Neural crest cell (in vitro differentiated cells): Measurements from ENCODE around the gene PANK4. TPM values are rescaled to one million over a fixed set of nuclear protein-coding genes. Genes with fewer than 3 reads are reported as not detected.

ENCODE experiments used
- DNase-seq: peaks from one replicate; pipeline ENCODE4 v3.0.0; 2021; ENCODE audit warnings: low read depth, mixed read lengths, low spot score
- H3K27ac Mint-ChIP-seq: one replicate; pipeline ENCODE4 v1.8.0; 2021; ENCODE audit warnings: mild to moderate bottlenecking, mixed read lengths; ENCODE audit not compliant: unreplicated experiment
- H3K27me3 Mint-ChIP-seq: 2 replicates; pipeline ENCODE4 v1.8.0; 2021; ENCODE audit warnings: low read depth, mild to moderate bottlenecking, mixed read lengths
- H3K36me3 Mint-ChIP-seq: 2 replicates; pipeline ENCODE4 v1.8.0; 2021; ENCODE audit warnings: low read depth, mild to moderate bottlenecking, mixed read lengths
- H3K4me1 Mint-ChIP-seq: 2 replicates; pipeline ENCODE4 v1.8.0; 2021; ENCODE audit warnings: mixed read lengths
- H3K4me3 Mint-ChIP-seq: one replicate; pipeline ENCODE4 v1.8.0; 2021; ENCODE audit warnings: mild to moderate bottlenecking, mixed read lengths
- H3K9me3 Mint-ChIP-seq: 2 replicates; pipeline ENCODE4 v1.8.0; 2021; ENCODE audit warnings: mixed read lengths
- total RNA-seq: library from RNA; stranded (reverse); gene quantifications from 2 replicates; pipeline ENCODE4 v1.2.1, GENCODE V29; 2021
- TF ChIP-seq, protein P1 (sequence below): fragments of 200-600 bp; sonication (generic); conservative IDR thresholded peaks from 2 replicates; pipeline ENCODE4 v1.5.0; 2021; ENCODE audit warnings: antibody characterized with exemption, mild to moderate bottlenecking

Gene PANK4
- total RNA-seq, 1 donor from 2014 or later = 65.5 TPM

DNA sequence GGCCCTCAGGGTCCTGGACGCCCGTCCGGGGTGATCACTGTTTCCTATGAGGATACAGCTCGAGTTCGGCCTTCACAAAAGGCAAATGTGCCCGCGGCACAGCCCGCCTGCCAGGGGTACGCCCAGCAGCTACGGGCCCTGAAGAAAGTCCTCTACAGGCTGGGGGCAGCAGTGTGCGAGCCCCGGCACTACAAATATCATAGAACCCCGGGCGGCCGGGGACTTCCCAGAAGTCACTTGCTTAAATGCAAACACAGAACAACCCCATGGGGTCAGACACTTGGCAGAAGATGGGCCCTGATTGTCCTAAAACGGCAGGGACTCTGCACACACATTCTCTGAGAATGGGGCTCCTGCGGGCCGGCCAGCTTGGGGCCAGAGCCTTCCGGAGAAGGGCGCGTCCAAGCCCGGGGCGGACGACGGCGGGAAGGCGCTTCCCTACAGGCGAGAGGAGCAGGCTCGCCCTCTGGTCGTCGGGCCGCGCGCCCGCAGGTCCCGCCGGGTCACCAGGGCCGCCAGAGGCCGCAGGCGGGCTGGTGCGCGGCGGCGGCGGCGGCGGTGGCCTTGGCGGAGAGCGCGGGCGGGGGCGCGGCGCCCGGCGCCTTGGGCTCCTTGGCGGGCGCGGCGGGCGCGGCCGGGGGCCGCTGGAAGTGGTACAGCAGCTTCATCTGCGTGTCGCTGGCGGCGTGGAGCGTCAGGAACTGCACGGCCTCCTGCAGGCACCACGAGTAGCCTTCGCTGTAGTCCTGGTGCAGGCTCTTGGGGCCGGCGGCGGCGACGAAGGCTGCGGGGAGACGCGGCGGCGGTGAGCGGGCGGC lies 2.8 kb upstream of the PANK4 start:
- Mint-ChIP-seq H3K4me3 (peak overlapping the region; percentile 98), H3K4me1 (peaks cover 40% of the 10 kb centered on the region), H3K27me3 (peaks cover 58% of the 10 kb centered on the region), H3K9me3 (no peaks in the 10 kb centered on the region), H3K36me3 (no peaks in the 10 kb centered on the region), H3K27ac (no peak overlapping the region)
- TF ChIP-seq, protein P1, sequence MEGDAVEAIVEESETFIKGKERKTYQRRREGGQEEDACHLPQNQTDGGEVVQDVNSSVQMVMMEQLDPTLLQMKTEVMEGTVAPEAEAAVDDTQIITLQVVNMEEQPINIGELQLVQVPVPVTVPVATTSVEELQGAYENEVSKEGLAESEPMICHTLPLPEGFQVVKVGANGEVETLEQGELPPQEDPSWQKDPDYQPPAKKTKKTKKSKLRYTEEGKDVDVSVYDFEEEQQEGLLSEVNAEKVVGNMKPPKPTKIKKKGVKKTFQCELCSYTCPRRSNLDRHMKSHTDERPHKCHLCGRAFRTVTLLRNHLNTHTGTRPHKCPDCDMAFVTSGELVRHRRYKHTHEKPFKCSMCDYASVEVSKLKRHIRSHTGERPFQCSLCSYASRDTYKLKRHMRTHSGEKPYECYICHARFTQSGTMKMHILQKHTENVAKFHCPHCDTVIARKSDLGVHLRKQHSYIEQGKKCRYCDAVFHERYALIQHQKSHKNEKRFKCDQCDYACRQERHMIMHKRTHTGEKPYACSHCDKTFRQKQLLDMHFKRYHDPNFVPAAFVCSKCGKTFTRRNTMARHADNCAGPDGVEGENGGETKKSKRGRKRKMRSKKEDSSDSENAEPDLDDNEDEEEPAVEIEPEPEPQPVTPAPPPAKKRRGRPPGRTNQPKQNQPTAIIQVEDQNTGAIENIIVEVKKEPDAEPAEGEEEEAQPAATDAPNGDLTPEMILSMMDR = no peak
- DNase-seq = peak; percentile 31

GRCh38 chr1:2528611-2528965 lies 2.2 kb upstream of the PANK4 start:
- peak overlapping the region; percentile 98 for H3K4me3 Mint-ChIP-seq
- DNase-seq = no peak
- peaks cover 40% of the 10 kb centered on the region for H3K4me1 Mint-ChIP-seq
- H3K9me3 Mint-ChIP-seq = no peaks in the 10 kb centered on the region
- H3K36me3 Mint-ChIP-seq = no peaks in the 10 kb centered on the region
- peaks cover 53% of the 10 kb centered on the region for H3K27me3 Mint-ChIP-seq
- TF ChIP-seq, protein P1 = no peak
- no peak overlapping the region for H3K27ac Mint-ChIP-seq

GRCh38 chr1:2528016-2528415 lies 1.6 kb upstream of the PANK4 start:
- H3K27ac Mint-ChIP-seq = no peak overlapping the region
- TF ChIP-seq, protein P1 = no peak
- DNase-seq = no peak
- H3K4me3 Mint-ChIP-seq = peak overlapping the region; percentile 98
- H3K36me3 Mint-ChIP-seq = no peaks in the 10 kb centered on the region
- peaks cover 35% of the 10 kb centered on the region for H3K4me1 Mint-ChIP-seq
- H3K27me3 Mint-ChIP-seq = peaks cover 47% of the 10 kb centered on the region
- H3K9me3 Mint-ChIP-seq = no peaks in the 10 kb centered on the region

- no peak for DNase-seq
- peak overlapping the region; percentile 98 for H3K4me3 Mint-ChIP-seq
- no peaks in the 10 kb centered on the region for H3K9me3 Mint-ChIP-seq
- peaks cover 43% of the 10 kb centered on the region for H3K27me3 Mint-ChIP-seq
- H3K36me3 Mint-ChIP-seq = no peaks in the 10 kb centered on the region
- peaks cover 30% of the 10 kb centered on the region for H3K4me1 Mint-ChIP-seq
- H3K27ac Mint-ChIP-seq = no peak overlapping the region
- TF ChIP-seq, protein P1 = no peak
Measured at GRCh38 chr1:2527556-2527860, 1.1 kb upstream of the PANK4 start.

DNA sequence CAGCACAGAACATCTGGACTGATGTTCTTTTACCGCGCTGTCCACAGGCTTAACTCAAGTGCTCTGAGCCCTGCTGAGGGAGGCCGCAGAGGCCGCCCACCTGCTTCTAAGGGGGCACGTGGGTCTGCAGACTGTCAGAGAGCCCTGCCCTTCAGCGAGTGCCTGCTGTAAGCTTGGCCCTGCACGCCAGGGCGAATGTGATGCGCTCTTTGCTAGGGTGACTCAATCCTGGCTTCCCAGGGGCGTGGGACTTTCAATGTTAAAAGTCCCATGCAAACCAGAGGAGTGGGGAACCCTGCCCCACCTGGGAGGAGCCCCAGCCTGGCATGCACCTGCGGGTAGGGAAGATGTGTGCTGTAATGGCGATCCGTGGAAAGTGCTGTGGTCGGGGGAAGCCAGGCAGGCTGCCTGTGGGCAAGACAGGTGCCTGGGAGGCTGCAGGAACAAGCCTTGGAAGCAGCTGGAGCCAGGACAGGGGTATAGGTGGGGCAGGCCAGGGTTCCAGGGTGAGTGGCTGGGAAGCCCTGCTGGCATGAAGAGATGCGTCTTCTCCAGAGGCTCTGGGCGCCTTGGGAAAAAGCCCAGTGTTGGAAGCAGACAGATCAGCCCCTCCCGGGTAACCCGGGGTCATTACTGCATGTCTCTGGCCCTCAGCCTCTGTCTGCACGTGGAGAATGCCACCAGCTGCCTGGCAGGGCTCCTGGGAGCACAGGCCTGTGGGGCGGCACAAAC lies 594 bp upstream of the PANK4 start:
- TF ChIP-seq, protein P1 = no peak
- Mint-ChIP-seq H3K27me3 (peaks cover 41% of the 10 kb centered on the region), H3K27ac (no peak overlapping the region)

More for the DNA sequence above, 594 bp upstream of the PANK4 start:
- no peaks in the 10 kb centered on the region for H3K36me3 Mint-ChIP-seq
- H3K4me3 Mint-ChIP-seq = peak overlapping the region; percentile 98
- DNase-seq = no peak
- peaks cover 30% of the 10 kb centered on the region for H3K4me1 Mint-ChIP-seq
- H3K9me3 Mint-ChIP-seq = no peaks in the 10 kb centered on the region
